Loucy (cell line): ENCODE data around the gene PRDM8.

Source experiments
- H2AFZ ChIP-seq: fragments of 200-600 bp; sonication (generic); 2 replicates; pipeline ENCODE4 v1.6.0; 2016; ENCODE audit warnings: antibody characterized with exemption, mild to moderate bottlenecking, low read length, moderate library complexity
- H3F3A ChIP-seq: fragments of 200-600 bp; 2 replicates; pipeline ENCODE4 v1.6.0; 2016; ENCODE audit warnings: antibody characterized with exemption, low read depth, mild to moderate bottlenecking
- H3K27me3 ChIP-seq: fragments of 200-600 bp; sonication (generic); 2 replicates; pipeline ENCODE4 v1.6.1; 2014; ENCODE audit warnings: low read length, mild to moderate bottlenecking; ENCODE audit not compliant: insufficient read depth, poor library complexity, severe bottlenecking
- H3K36me3 ChIP-seq: fragments of 200-600 bp; sonication (generic); 2 replicates; pipeline ENCODE4 v1.6.1; 2016; ENCODE audit warnings: low read length; ENCODE audit not compliant: insufficient read depth
- H3K4me1 ChIP-seq: fragments of 200-600 bp; sonication (generic); 2 replicates; pipeline ENCODE4 v1.5.1; 2014; ENCODE audit warnings: low read length, mild to moderate bottlenecking; ENCODE audit not compliant: insufficient read depth, poor library complexity, severe bottlenecking
- H3K4me2 ChIP-seq: fragments of 200-600 bp; sonication (generic); 2 replicates; pipeline ENCODE4 v1.6.0; 2014; ENCODE audit warnings: antibody characterized with exemption, low read length, low read depth, mild to moderate bottlenecking; ENCODE audit not compliant: poor library complexity, severe bottlenecking
- H3K4me3 ChIP-seq: fragments of 200-600 bp; sonication (generic); 2 replicates; pipeline ENCODE4 v1.5.1; 2014; ENCODE audit warnings: low read length, mild to moderate bottlenecking, mixed read lengths; ENCODE audit not compliant: poor library complexity, severe bottlenecking
- H3K79me2 ChIP-seq: fragments of 200-600 bp; sonication (generic); 2 replicates; pipeline ENCODE4 v1.6.1; 2014; ENCODE audit warnings: low read length; ENCODE audit not compliant: insufficient read depth
- H3K9ac ChIP-seq: fragments of 200-600 bp; sonication (generic); 2 replicates; pipeline ENCODE4 v1.6.0; 2014; ENCODE audit warnings: mild to moderate bottlenecking, low read depth, low read length, moderate library complexity; ENCODE audit not compliant: poor library complexity, severe bottlenecking
- H3K9me2 ChIP-seq: fragments of 200-600 bp; sonication (generic); replicated peaks from 2 replicates; pipeline ENCODE4 v1.6.1; 2016; ENCODE audit warnings: low read depth, low read length, mixed read lengths
- H3K9me3 ChIP-seq: fragments of 200-600 bp; sonication (generic); 2 replicates; pipeline ENCODE4 v1.6.1; 2014; ENCODE audit warnings: mild to moderate bottlenecking, antibody characterized with exemption, low read length, low read depth; ENCODE audit not compliant: insufficient read depth
- H4K20me1 ChIP-seq: fragments of 200-600 bp; sonication (generic); 2 replicates; pipeline ENCODE4 v1.6.0; 2014; ENCODE audit warnings: antibody characterized with exemption, low read length, mild to moderate bottlenecking; ENCODE audit not compliant: insufficient read depth, poor library complexity, severe bottlenecking
- CTCF ChIP-seq: fragments of 200-600 bp; sonication (generic); conservative IDR thresholded peaks from 2 replicates; pipeline ENCODE4 v1.5.1; 2014; ENCODE audit warnings: mild to moderate bottlenecking, antibody characterized with exemption, low read length
- EZH2phosphoT487 ChIP-seq: fragments of 200-600 bp; IDR thresholded peaks from 2 replicates; pipeline ENCODE4 v1.6.1; 2018; ENCODE audit warnings: antibody characterized with exemption, mild to moderate bottlenecking, moderate library complexity, borderline replicate concordance

Gene PRDM8

DNA sequence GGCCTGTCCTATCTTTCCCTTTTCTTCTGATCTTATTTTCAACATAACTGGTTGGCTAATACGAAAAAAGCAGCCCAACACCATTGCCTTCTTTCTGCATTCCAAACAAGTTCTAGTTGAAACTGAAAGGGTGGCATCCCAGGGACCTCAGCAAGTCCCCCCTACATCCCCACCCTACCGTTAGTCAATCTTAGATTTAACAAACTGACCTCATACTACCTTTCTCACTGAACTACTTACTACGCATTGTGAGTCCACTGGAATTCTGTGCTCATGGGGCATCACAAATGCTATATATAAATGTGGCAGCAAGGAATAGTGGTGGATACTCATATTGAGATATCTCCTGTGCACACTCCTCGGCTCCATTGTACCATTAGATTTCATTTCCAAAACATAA, 36.1 kb downstream of the PRDM8 start:
- H4K20me1 ChIP-seq: no peaks in the 10 kb centered on the region
- no peak overlapping the region for H3K4me2 ChIP-seq
- no peaks in the 10 kb centered on the region for H3K79me2 ChIP-seq
- H3K36me3 ChIP-seq: no peaks in the 10 kb centered on the region
- peak overlapping the region; percentile 47 for H2AFZ ChIP-seq
- no peak overlapping the region for H3K9ac ChIP-seq
- no peaks in the 10 kb centered on the region for H3K9me3 ChIP-seq
- peaks cover 8% of the 10 kb centered on the region for H3K4me1 ChIP-seq
- H3F3A ChIP-seq: no peaks in the 10 kb centered on the region
- H3K27me3 ChIP-seq: no peaks in the 10 kb centered on the region
- no peaks in the 10 kb centered on the region for H3K9me2 ChIP-seq
- TF ChIP-seq CTCF: no peak
- TF ChIP-seq EZH2phosphoT487: no peak
- no peak overlapping the region for H3K4me3 ChIP-seq

- Histone ChIP-seq H3K9me3 (no peaks in the 10 kb centered on the region), H3K4me1 (peaks cover 9% of the 10 kb centered on the region), H2AFZ (no peak overlapping the region), H3K9me2 (no peaks in the 10 kb centered on the region), H3K9ac (no peak overlapping the region), H3K4me3 (no peak overlapping the region), H4K20me1 (no peaks in the 10 kb centered on the region), H3K27me3 (no peaks in the 10 kb centered on the region), H3F3A (no peaks in the 10 kb centered on the region), H3K4me2 (no peak overlapping the region), H3K36me3 (no peaks in the 10 kb centered on the region), H3K79me2 (no peaks in the 10 kb centered on the region)
- no peak for TF ChIP-seq CTCF
- TF ChIP-seq EZH2phosphoT487: no peak
Measured at GRCh38 chr4:80235451-80235850, 38.1 kb downstream of the PRDM8 start.

DNA sequence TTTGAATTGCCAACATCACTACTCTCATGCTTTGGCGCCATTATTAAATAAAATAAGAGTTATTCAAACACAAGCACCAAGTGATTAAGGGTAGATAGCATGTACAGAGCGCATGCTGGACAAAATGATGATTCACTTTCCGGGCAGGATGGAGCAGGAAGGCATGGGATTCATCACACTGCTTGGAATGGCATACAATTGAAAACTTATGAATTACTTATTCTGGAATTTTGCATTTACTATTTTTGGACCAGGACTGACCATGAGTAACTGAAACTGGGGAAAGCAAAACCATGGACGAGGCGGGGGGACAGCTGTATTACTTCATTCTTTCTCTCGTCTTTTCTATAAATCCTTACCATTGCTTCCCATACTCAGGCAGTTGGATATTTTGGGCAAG, 40.7 kb downstream of the PRDM8 start:
- TF ChIP-seq EZH2phosphoT487 (no peak), CTCF (no peak)
- no peak overlapping the region for H3K4me2 ChIP-seq
- no peaks in the 10 kb centered on the region for H3K9me2 ChIP-seq
- no peak overlapping the region for H3K4me3 ChIP-seq
- H3K27me3 ChIP-seq: no peaks in the 10 kb centered on the region
- H4K20me1 ChIP-seq: no peaks in the 10 kb centered on the region
- H3K4me1 ChIP-seq: peaks cover 16% of the 10 kb centered on the region
- H2AFZ ChIP-seq: no peak overlapping the region
- no peaks in the 10 kb centered on the region for H3K36me3 ChIP-seq
- no peaks in the 10 kb centered on the region for H3F3A ChIP-seq
- H3K79me2 ChIP-seq: no peaks in the 10 kb centered on the region
- no peak overlapping the region for H3K9ac ChIP-seq
- H3K9me3 ChIP-seq: no peaks in the 10 kb centered on the region
